OCI-LY1 (cell line): ENCODE measurements around the gene LAMC2.

ENCODE experiments used
- H2AFZ ChIP-seq: fragments of 200-600 bp; sonication (generic), shearing (Covaris generic); 2 replicates; pipeline ENCODE4 v1.6.0; 2014; ENCODE audit warnings: antibody characterized with exemption, mild to moderate bottlenecking, low read length
- H3F3A ChIP-seq: fragments of 200-600 bp; sonication (generic), shearing (Covaris generic); 2 replicates; pipeline ENCODE4 v1.6.0; 2014; ENCODE audit warnings: mild to moderate bottlenecking, antibody characterized with exemption, low read length, moderate library complexity; ENCODE audit not compliant: insufficient read depth
- H3K27ac ChIP-seq: fragments of 200-600 bp; sonication (generic); 2 replicates; pipeline ENCODE4 v1.5.1; 2014; ENCODE audit warnings: low read length, mixed run types, mild to moderate bottlenecking, low read depth; ENCODE audit not compliant: poor library complexity, severe bottlenecking
- H3K27me3 ChIP-seq: fragments of 200-600 bp; sonication (generic); 2 replicates; pipeline ENCODE4 v1.6.0; 2014; ENCODE audit warnings: antibody characterized with exemption, mild to moderate bottlenecking, low read length, moderate library complexity; ENCODE audit not compliant: insufficient read depth
- H3K36me3 ChIP-seq: fragments of 200-600 bp; sonication (generic); 2 replicates; pipeline ENCODE4 v1.6.1; 2014; ENCODE audit warnings: mild to moderate bottlenecking, antibody characterized with exemption, low read length, moderate library complexity, mixed read lengths; ENCODE audit not compliant: insufficient read depth
- H3K4me1 ChIP-seq: fragments of 200-600 bp; sonication (generic); 2 replicates; pipeline ENCODE4 v1.5.1; 2014; ENCODE audit warnings: mild to moderate bottlenecking, low read length, moderate library complexity; ENCODE audit not compliant: insufficient read depth, severe bottlenecking
- H3K4me2 ChIP-seq: fragments of 200-600 bp; sonication (generic), shearing (Covaris generic); 2 replicates; pipeline ENCODE4 v1.6.1; 2014; ENCODE audit warnings: low read length
- H3K4me3 ChIP-seq: fragments of 200-600 bp; sonication (generic); 2 replicates; pipeline ENCODE4 v1.5.1; 2014; ENCODE audit warnings: low read length, low read depth, mild to moderate bottlenecking, mixed read lengths; ENCODE audit not compliant: poor library complexity, severe bottlenecking
- H3K79me2 ChIP-seq: fragments of 200-600 bp; shearing (Covaris generic); 2 replicates; pipeline ENCODE4 v1.6.1; 2016; ENCODE audit warnings: mixed run types, low read length, mixed read lengths; ENCODE audit not compliant: insufficient read depth
- H3K9ac ChIP-seq: fragments of 200-600 bp; sonication (generic), shearing (Covaris generic); 2 replicates; pipeline ENCODE4 v1.6.1; 2014; ENCODE audit warnings: mild to moderate bottlenecking, low read length, mixed read lengths
- H3K9me2 ChIP-seq: fragments of 200-600 bp; sonication (generic), shearing (Covaris generic); 2 replicates; pipeline ENCODE4 v1.6.1; 2014; ENCODE audit warnings: low read depth, mild to moderate bottlenecking, low read length, mixed read lengths
- H3K9me3 ChIP-seq: fragments of 200-600 bp; shearing (Covaris generic); 2 replicates; pipeline ENCODE4 v1.6.1; 2014; ENCODE audit warnings: low read length, mixed read lengths
- H4K20me1 ChIP-seq: fragments of 200-600 bp; sonication (generic), shearing (Covaris generic); 2 replicates; pipeline ENCODE4 v1.6.0; 2016; ENCODE audit warnings: mild to moderate bottlenecking, low read length; ENCODE audit not compliant: insufficient read depth
- CTCF ChIP-seq: fragments of 200-600 bp; sonication (generic), shearing (Covaris generic); IDR thresholded peaks from 2 replicates; pipeline ENCODE4 v1.5.1; 2017; ENCODE audit warnings: mild to moderate bottlenecking, antibody characterized with exemption, low read length, moderate library complexity, mixed read lengths
- EZH2 ChIP-seq: fragments of 200-600 bp; sonication (generic), shearing (Covaris generic); IDR thresholded peaks from 2 replicates; pipeline ENCODE4 v1.8.0; 2017; ENCODE audit warnings: borderline replicate concordance, mixed run types, mild to moderate bottlenecking, antibody characterized with exemption, low read length, moderate library complexity, mixed read lengths

The LAMC2 gene

DNA sequence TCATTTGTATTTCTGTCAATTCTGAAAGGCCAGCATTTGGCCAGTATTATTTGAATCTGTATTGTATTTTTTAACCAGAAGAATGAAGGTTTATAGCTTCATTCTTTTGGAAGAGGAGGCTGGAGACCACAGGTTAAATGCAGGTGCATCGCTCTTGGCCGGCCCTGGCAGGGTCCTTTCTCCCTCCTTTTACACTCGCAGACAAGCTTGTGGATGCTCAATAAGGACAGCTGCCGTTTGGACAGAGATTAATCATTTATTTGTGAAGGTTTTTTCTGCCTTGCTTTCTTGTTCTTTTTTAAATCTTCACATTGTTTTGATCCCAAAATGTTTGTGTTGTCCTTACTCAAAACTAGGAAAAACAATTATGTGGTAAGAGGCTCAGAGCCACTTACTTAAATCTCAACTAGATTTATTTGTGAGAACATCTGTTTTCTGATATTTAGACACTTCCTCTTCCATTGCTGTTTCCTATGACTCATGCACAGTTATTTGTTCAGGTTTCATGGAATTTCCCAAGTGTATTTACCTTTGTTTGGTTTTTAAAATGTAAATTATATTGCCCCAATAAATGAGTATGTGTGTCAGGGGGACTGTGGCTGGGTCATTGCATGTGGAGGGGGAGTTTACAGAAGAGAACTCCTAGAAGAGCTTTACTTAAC is 46.7 kb upstream of the LAMC2 start:
- TF ChIP-seq CTCF (no peak), EZH2 (no peak)
- Histone ChIP-seq H3K9me3 (no peaks in the 10 kb centered on the region), H3K4me1 (peaks cover 12% of the 10 kb centered on the region), H3F3A (no peaks in the 10 kb centered on the region), H3K27me3 (no peaks in the 10 kb centered on the region), H3K9ac (no peak overlapping the region), H3K4me3 (no peak overlapping the region), H3K9me2 (no peaks in the 10 kb centered on the region), H3K36me3 (peaks cover 85% of the 10 kb centered on the region), H3K79me2 (no peaks in the 10 kb centered on the region), H2AFZ (no peak overlapping the region), H3K4me2 (no peak overlapping the region), H3K27ac (no peak overlapping the region), H4K20me1 (no peaks in the 10 kb centered on the region)

DNA sequence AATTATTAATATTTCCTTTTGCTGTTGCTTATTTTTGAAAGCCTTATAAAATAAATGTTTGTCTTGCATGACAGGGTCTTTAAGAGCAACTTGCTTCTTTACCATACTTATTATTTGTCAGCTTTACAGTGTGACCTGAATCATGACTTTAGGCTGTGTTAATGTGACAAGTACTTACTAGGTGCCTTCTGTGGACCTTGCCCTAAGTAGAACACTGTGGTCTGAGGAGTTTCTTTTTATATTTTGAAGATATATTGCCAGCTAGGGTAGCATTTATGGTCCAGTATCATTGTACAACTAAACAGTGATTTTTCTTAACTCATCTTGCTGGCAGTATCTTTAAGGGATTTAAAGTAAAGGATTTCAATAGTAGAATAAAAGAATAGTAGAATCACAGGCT is 45.4 kb upstream of the LAMC2 start:
- Histone ChIP-seq H3K9me2 (no peaks in the 10 kb centered on the region), H2AFZ (no peak overlapping the region), H3K27me3 (no peaks in the 10 kb centered on the region), H3K79me2 (no peaks in the 10 kb centered on the region), H3K9ac (no peak overlapping the region), H3K4me3 (no peak overlapping the region), H3K4me2 (no peak overlapping the region), H4K20me1 (no peaks in the 10 kb centered on the region), H3K9me3 (no peaks in the 10 kb centered on the region), H3K4me1 (peaks cover 12% of the 10 kb centered on the region), H3F3A (no peaks in the 10 kb centered on the region), H3K36me3 (peaks cover 77% of the 10 kb centered on the region), H3K27ac (no peak overlapping the region)
- TF ChIP-seq CTCF (no peak), EZH2 (no peak)

GRCh38 chr1:183142171-183142570 is 43.9 kb upstream of the LAMC2 start:
- TF ChIP-seq EZH2 (no peak), CTCF (no peak)
- Histone ChIP-seq H4K20me1 (no peaks in the 10 kb centered on the region), H3K27ac (no peak overlapping the region), H3K9ac (no peak overlapping the region), H2AFZ (no peak overlapping the region), H3K79me2 (no peaks in the 10 kb centered on the region), H3K4me3 (no peak overlapping the region), H3K4me1 (peaks cover 12% of the 10 kb centered on the region), H3K4me2 (no peak overlapping the region), H3F3A (no peaks in the 10 kb centered on the region), H3K36me3 (peaks cover 62% of the 10 kb centered on the region), H3K9me2 (no peaks in the 10 kb centered on the region), H3K27me3 (no peaks in the 10 kb centered on the region), H3K9me3 (no peaks in the 10 kb centered on the region)
